OCI-LY3 (cell line): ENCODE data around the gene FBXO42.

ENCODE experiments used
- EZH2phosphoT487 ChIP-seq: fragments of 200-600 bp; shearing (Covaris generic); IDR thresholded peaks from 2 replicates; pipeline ENCODE4 v1.6.1; 2018; ENCODE audit warnings: antibody characterized with exemption, mixed run types, low read depth
- TF ChIP-seq, protein P1 (sequence below): fragments of 200-600, 300-600 bp; sonication (generic); IDR thresholded peaks from 2 replicates; pipeline ENCODE4 v1.5.1; 2014; ENCODE audit warnings: antibody characterized with exemption, low read length, low read depth

DNA sequence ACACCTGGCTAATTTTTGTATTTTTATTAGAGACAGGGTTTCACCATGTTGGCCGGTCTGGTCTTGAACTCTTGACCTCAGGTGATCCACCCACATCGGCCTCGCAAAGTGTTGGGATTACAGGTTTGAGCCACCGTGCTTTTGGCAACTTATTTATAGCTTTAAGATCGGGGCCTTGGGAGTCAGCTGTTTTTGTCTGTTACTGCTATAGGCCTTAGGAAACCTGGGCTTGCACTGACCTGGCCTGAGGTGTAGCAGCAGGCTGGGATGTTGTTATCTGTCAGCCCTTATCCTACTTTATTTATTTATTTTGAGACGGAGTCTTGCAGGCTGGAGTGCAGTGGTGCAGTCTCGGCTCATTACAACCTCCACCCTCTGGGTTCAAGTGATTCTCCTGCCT is 26.2 kb upstream of the FBXO42 start:
- TF ChIP-seq, protein P1, sequence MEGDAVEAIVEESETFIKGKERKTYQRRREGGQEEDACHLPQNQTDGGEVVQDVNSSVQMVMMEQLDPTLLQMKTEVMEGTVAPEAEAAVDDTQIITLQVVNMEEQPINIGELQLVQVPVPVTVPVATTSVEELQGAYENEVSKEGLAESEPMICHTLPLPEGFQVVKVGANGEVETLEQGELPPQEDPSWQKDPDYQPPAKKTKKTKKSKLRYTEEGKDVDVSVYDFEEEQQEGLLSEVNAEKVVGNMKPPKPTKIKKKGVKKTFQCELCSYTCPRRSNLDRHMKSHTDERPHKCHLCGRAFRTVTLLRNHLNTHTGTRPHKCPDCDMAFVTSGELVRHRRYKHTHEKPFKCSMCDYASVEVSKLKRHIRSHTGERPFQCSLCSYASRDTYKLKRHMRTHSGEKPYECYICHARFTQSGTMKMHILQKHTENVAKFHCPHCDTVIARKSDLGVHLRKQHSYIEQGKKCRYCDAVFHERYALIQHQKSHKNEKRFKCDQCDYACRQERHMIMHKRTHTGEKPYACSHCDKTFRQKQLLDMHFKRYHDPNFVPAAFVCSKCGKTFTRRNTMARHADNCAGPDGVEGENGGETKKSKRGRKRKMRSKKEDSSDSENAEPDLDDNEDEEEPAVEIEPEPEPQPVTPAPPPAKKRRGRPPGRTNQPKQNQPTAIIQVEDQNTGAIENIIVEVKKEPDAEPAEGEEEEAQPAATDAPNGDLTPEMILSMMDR: no peak
- no peak for TF ChIP-seq EZH2phosphoT487
